ENCODE measurements around the gene NAGPA.

The NAGPA gene

DNA sequence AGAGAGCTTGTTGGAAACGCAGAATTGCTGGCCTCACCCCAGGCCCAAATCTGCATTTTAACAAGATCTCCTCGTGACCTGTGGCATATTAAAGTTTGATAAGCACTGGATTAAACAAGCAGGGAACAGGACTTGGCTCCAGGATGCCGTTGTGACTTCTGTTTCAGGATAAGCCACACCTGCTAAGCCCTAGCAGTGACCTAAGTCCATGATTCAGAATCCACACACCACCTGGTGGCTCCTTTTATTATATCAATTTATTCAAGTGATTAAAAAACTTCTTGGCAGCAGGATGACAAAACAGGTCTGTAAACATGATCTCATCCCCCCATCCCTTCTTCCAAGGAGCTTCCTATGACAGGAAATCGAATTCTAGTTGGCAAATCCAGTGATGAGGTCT is 9.1 kb downstream of the NAGPA start:
- no peak for ATAC-seq
- H3K27me3 Mint-ChIP-seq, result peaks cover 12% of the 10 kb centered on the region
- H3K27ac Mint-ChIP-seq, result no peak overlapping the region
- H3K4me1 Mint-ChIP-seq, result no peaks in the 10 kb centered on the region
- DNase-seq, result no peak
- no peaks in the 10 kb centered on the region for H3K9me3 Mint-ChIP-seq
- H3K4me3 Mint-ChIP-seq, result no peak overlapping the region

DNA sequence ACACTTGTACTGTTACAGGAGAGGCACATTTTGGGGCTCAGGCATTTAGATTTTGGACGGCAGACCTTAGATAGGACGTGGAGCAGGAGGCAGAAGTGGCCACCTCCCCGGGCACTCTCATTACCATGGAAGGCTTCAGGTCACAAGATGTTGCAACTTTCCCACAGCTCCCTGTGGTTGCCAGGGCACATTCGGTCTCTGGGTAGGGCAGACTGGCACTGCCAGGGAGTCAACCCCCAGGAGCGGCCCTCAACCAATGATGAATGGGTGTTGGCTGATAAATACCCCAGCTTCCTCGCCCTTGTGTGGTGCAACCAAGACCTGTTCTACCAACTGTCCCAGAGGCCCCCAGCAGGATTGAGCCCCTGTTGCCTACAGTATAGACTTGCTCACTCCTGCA is 11.2 kb downstream of the NAGPA start:
- no peak for ATAC-seq
- Mint-ChIP-seq H3K9me3 (no peaks in the 10 kb centered on the region), H3K27ac (no peak overlapping the region)

DNA sequence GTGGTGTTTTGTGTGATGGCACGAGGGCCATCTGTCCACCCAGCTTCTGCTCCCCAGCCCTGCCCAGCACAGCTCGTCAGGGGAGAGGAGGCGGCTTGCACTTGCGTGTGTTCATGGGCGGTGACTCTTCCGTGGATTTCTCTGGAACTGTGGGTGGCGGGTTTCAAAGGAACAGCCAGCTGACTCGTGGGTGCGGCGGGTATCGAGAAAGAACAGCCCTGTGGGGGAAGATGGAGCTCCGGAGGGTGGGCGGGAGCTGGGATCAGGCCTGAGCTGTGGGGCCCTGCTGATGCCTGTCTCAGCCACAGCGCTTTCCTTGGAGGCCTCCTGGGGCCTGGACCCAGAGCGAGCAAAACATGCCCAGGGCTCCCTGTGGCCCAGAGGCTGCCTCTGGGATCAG is 13.2 kb downstream of the NAGPA start:
- no peak overlapping the region for H3K27ac Mint-ChIP-seq
- no peak overlapping the region for H3K4me3 Mint-ChIP-seq
- no peak for ATAC-seq

More for the DNA sequence above, 11.2 kb downstream of the NAGPA start:
- no peak overlapping the region for H3K4me3 Mint-ChIP-seq
- no peaks in the 10 kb centered on the region for H3K4me1 Mint-ChIP-seq
- DNase-seq, result no peak
- peaks cover 13% of the 10 kb centered on the region for H3K27me3 Mint-ChIP-seq

GRCh38 chr16:5019775-5020174 is 14.0 kb downstream of the NAGPA start:
- Mint-ChIP-seq H3K9me3 (no peaks in the 10 kb centered on the region), H3K4me1 (no peaks in the 10 kb centered on the region), H3K27me3 (peaks cover 13% of the 10 kb centered on the region), H3K27ac (no peak overlapping the region), H3K4me3 (no peak overlapping the region)
- ATAC-seq (no peak), DNase-seq (no peak)

More for the DNA sequence above, 13.2 kb downstream of the NAGPA start:
- peaks cover 13% of the 10 kb centered on the region for H3K27me3 Mint-ChIP-seq
- no peaks in the 10 kb centered on the region for H3K9me3 Mint-ChIP-seq
- H3K4me1 Mint-ChIP-seq, result no peaks in the 10 kb centered on the region
- DNase-seq, result no peak

- peaks cover 13% of the 10 kb centered on the region for H3K27me3 Mint-ChIP-seq
- ATAC-seq (no peak), DNase-seq (no peak)
- no peak overlapping the region for H3K27ac Mint-ChIP-seq
- H3K4me3 Mint-ChIP-seq, result no peak overlapping the region
- no peaks in the 10 kb centered on the region for H3K4me1 Mint-ChIP-seq
- no peaks in the 10 kb centered on the region for H3K9me3 Mint-ChIP-seq
Observed at GRCh38 chr16:5018793-5019192, 14.9 kb downstream of the NAGPA start.

GRCh38 chr16:5017678-5017969 is 16.1 kb downstream of the NAGPA start:
- H3K9me3 Mint-ChIP-seq, result no peaks in the 10 kb centered on the region
- H3K4me1 Mint-ChIP-seq, result no peaks in the 10 kb centered on the region
- peaks cover 13% of the 10 kb centered on the region for H3K27me3 Mint-ChIP-seq
- DNase-seq (no peak), ATAC-seq (no peak)
- H3K4me3 Mint-ChIP-seq, result no peak overlapping the region
- no peak overlapping the region for H3K27ac Mint-ChIP-seq

DNA sequence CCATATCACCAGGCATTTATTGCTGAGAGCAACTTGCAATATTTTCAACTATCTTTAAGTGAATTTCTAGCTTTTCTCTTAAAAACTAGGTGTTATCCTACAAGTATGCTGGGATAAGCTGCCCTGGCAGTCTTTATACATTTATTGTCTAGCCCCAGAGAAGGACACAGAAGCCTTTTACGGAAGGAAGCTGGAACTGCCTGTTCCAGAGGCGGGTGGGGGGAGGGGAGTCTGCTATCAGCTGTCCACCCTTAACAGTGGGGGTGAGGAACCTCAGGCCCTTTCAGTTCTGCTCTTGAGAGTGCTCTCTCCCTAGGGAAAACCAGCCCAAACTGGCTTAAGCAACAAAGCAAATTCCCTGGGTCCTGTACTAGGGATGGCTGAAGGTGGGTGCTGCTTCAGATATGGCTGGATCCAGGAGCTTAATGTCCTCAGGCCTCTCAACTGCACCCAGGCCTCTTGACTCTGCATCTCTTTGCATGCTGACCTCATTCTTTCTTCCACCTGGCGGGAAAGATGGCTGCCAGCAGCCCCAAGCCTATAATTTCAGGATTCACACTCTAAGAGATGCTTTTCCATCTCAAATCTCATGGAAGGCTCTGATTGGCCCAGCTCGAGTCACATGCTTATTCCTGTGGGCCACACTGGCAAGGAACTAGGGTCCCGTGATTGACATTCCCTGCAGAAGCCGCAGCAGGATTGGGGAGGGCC is 16.6 kb downstream of the NAGPA start:
- Mint-ChIP-seq H3K27ac (peak overlapping the region in 1 of 2 donors; percentile 67), H3K4me1 (no peaks in the 10 kb centered on the region), H3K9me3 (no peaks in the 10 kb centered on the region), H3K4me3 (no peak overlapping the region), H3K27me3 (peaks cover 13% of the 10 kb centered on the region)
- no peak for ATAC-seq
- DNase-seq, result no peak

- H3K4me3 Mint-ChIP-seq, result no peak overlapping the region
Observed at GRCh38 chr16:5015887-5016286, 17.8 kb downstream of the NAGPA start.

DNA sequence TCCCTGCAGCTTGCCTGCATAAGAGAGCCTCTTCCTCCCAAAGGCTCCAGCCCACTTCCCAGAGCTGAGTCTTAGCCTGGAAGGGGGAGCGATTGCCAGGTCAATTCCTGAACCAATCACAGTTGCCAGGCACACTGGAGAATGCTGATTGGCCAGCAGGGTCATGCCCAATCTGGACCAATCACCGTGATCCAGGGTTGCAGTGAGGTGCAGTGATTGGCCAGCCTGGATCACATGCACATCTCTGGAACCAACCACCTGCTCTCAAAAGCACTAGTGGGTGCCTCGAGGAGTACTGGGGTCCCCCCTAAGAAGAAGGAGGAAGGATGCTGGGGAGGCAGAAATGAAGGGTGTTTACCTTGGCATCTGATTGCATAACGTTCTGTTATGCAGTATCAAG is 18.4 kb downstream of the NAGPA start:
- H3K4me3 Mint-ChIP-seq, result no peak overlapping the region
- no peaks in the 10 kb centered on the region for H3K9me3 Mint-ChIP-seq
- H3K27ac Mint-ChIP-seq, result peak overlapping the region in 1 of 2 donors; percentile 19
- no peaks in the 10 kb centered on the region for H3K4me1 Mint-ChIP-seq
- DNase-seq, result no peak
- ATAC-seq, result no peak
- H3K27me3 Mint-ChIP-seq, result peaks cover 21% of the 10 kb centered on the region

More at GRCh38 chr16:5015887-5016286, 17.8 kb downstream of the NAGPA start:
- ATAC-seq (no peak), DNase-seq (no peak)
- H3K4me1 Mint-ChIP-seq, result no peaks in the 10 kb centered on the region
- peaks cover 21% of the 10 kb centered on the region for H3K27me3 Mint-ChIP-seq
- no peak overlapping the region for H3K27ac Mint-ChIP-seq
- H3K9me3 Mint-ChIP-seq, result no peaks in the 10 kb centered on the region

DNA sequence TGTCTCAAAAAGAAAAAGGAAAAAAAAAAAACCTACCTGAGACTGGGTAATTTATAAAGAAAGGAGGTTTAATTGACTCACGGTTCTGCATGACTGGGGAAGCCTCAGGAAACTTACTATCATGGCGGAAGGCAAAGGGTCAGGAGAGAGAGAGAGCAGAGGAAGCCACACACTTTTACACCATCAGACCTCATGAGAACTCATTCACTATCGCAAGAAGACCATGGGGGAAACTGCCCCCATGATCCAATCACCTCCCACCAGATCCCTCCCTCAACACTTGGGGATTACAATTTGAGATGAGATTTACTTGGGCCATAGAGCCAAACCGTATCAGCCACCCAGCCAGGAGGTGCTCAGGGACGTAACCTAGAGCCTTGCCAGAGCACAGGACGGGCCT is 20.8 kb downstream of the NAGPA start:
- Mint-ChIP-seq H3K4me1 (no peaks in the 10 kb centered on the region), H3K27me3 (peaks cover 25% of the 10 kb centered on the region), H3K27ac (no peak overlapping the region), H3K9me3 (no peaks in the 10 kb centered on the region), H3K4me3 (no peak overlapping the region)
- no peak for DNase-seq
- no peak for ATAC-seq

DNA sequence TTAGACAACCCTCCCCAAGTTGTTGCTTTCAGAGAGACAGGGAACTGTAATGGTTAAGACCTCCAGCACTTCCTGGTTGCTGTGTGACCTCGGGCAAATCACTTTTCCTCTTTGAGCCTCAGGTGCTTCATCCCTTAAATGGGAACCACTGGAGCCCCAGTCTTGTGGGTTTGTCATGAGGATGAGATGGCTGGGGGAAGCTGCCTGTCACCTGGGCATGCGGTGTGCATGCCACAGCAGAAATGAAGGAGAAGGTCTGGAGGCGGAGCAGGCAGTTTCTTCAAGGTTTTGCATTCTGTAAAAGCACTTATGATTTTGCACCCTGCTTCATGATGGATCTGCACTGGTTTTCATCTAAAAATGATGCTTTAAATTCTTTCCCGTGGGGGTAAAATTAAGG is 22.1 kb downstream of the NAGPA start:
- no peak overlapping the region for H3K4me3 Mint-ChIP-seq
- H3K27me3 Mint-ChIP-seq, result peaks cover 25% of the 10 kb centered on the region
- H3K27ac Mint-ChIP-seq, result peak overlapping the region in 1 of 2 donors; percentile 76
- H3K9me3 Mint-ChIP-seq, result no peaks in the 10 kb centered on the region
- ATAC-seq (no peak), DNase-seq (no peak)
- H3K4me1 Mint-ChIP-seq, result no peaks in the 10 kb centered on the region

DNA sequence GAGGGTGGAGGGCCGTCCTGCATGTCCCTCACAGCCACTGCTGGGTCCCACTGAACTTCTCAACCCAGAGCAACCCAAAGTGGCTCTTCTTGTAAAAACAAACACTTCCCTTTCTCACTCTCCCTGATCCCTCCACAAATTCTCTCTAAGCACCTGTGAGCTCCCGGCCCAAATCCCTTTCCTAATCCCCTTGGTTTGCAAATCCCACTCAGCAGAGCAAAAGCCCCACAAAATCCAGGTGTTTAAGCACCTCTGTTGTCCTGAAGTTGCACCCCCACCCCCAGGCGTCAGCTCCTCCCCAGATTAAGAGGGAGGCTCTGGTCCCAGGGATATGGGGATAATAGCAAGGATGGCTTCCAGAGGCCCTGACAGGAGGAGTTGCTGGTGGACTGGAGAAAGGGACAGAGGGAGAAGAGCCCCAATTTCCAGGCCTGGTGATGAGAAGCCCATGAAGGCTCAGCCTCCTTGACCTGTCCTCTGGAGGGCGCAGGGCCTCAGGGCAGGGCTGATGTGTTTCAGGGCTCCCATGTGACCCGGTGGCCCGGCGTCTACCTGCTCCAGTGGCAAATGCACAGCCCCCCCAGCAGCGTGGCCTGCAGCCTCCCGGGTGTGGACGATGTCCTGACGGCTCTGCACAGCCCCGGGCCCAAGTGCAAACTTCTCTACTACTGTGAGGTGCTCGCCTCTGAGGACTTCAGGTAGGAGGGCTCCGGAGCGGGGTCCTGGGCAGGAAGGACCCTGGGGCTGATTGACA is 23.0 kb downstream of the NAGPA start:
- no peak for ATAC-seq
- no peak overlapping the region for H3K27ac Mint-ChIP-seq
- H3K4me3 Mint-ChIP-seq, result no peak overlapping the region
- H3K27me3 Mint-ChIP-seq, result peaks cover 25% of the 10 kb centered on the region
- DNase-seq, result no peak
- H3K4me1 Mint-ChIP-seq, result no peaks in the 10 kb centered on the region
- H3K9me3 Mint-ChIP-seq, result no peaks in the 10 kb centered on the region

GRCh38 chr16:5008311-5008731 is 25.4 kb downstream of the NAGPA start:
- no peak for ATAC-seq

DNA sequence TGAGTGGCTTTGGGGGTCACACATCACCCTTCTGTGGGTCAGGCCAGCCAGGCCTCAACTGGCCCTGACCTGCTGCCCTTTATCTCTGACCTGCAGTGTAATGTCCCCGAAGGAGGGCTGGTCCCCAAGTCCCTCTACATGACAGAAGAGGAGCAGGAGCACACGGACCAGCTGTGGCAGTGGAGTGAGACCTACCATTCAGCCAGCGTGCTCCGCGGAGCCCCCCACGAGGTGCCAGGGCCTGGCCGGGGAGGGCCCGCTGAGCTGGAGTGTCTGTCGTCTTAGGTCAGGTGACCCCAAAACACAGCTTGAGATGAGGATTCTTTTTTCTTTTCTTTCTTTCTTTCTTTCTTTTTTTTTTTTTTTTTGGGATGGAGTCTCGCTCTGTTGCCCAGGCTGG is 26.5 kb downstream of the NAGPA start:
- no peaks in the 10 kb centered on the region for H3K4me1 Mint-ChIP-seq
- DNase-seq (no peak), ATAC-seq (no peak)
- no peak overlapping the region for H3K4me3 Mint-ChIP-seq
- peaks cover 33% of the 10 kb centered on the region for H3K27me3 Mint-ChIP-seq
- H3K27ac Mint-ChIP-seq, result peak overlapping the region in 1 of 2 donors; percentile 68
- H3K9me3 Mint-ChIP-seq, result no peaks in the 10 kb centered on the region

More at GRCh38 chr16:5008311-5008731, 25.4 kb downstream of the NAGPA start:
- H3K4me1 Mint-ChIP-seq, result no peaks in the 10 kb centered on the region
- H3K4me3 Mint-ChIP-seq, result no peak overlapping the region
- peaks cover 33% of the 10 kb centered on the region for H3K27me3 Mint-ChIP-seq
- H3K9me3 Mint-ChIP-seq, result no peaks in the 10 kb centered on the region
- H3K27ac Mint-ChIP-seq, result no peak overlapping the region
- DNase-seq, result no peak

- no peak overlapping the region for H3K27ac Mint-ChIP-seq
- no peaks in the 10 kb centered on the region for H3K9me3 Mint-ChIP-seq
- ATAC-seq (no peak), DNase-seq (no peak)
- peaks cover 35% of the 10 kb centered on the region for H3K27me3 Mint-ChIP-seq
- H3K4me3 Mint-ChIP-seq, result no peak overlapping the region
- no peaks in the 10 kb centered on the region for H3K4me1 Mint-ChIP-seq
Observed at GRCh38 chr16:5006348-5007193, 27.2 kb downstream of the NAGPA start.

DNA sequence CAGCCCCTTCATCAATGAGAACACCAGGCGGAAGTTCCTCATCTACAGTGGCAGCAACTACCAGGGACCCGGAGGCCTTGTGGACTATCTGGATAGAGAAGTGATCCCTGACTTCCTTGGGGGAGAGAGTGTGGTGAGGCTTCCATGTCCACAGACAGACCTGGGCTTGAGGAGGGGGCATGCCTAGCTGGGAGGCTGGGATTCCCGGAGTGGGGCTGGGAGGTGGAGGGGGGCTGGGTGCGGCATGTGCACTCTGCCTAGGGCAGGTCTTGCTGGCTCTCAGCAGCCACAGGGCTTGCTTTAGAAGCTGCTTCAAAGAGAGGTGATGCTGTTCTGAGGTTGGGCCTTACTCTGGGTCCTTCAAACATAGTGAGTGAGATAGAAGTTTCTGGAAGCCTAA is 27.8 kb downstream of the NAGPA start:
- ATAC-seq (no peak), DNase-seq (no peak)
- H3K9me3 Mint-ChIP-seq, result no peaks in the 10 kb centered on the region
- H3K4me3 Mint-ChIP-seq, result no peak overlapping the region
- peaks cover 33% of the 10 kb centered on the region for H3K27me3 Mint-ChIP-seq
- H3K4me1 Mint-ChIP-seq, result no peaks in the 10 kb centered on the region
- H3K27ac Mint-ChIP-seq, result no peak overlapping the region
